Measurements from ENCODE around the gene EML4.
"Not testable (repeated sequence)": the region's sequence is repeated elsewhere in the genome, so short reads cannot be mapped to it uniquely, and the experiment has no call there.

EML4 gene

DNA sequence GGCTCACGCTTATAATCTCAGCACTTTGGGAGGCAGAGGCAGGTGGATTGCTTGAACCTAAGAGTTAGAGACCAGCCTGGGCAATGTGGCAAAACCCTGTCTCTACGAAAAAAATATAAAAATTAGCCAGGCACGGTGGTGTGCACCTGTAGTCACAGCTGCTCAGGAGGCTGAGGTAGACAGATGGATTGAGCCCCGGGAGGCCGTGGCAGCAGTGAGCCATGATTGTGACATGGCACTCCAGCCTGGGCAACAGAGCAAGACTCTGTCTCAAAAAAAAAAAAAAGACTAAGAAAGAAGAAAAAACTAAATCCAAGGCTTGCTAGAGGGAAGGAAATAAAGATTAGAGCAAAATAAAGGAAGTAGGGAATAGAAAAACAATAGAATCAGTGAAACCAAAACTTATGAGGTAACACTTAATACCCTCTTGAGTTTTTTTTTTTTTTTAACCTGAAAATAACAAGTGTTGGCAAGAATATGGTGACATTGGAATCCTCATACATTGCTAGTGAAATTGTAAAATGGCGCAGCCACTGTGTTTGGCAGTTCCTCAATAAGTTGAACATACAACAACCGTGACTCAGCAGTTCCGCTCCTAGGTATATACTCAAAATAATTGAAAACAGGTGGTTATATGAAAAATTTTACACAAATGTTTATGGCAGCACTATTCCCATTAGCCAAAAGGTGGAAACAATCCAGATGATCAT lies 85.2 kb downstream of the EML4 start:
- no peak for DNase-seq (ENCODE audit: low read depth in 2 of 2)

DNA sequence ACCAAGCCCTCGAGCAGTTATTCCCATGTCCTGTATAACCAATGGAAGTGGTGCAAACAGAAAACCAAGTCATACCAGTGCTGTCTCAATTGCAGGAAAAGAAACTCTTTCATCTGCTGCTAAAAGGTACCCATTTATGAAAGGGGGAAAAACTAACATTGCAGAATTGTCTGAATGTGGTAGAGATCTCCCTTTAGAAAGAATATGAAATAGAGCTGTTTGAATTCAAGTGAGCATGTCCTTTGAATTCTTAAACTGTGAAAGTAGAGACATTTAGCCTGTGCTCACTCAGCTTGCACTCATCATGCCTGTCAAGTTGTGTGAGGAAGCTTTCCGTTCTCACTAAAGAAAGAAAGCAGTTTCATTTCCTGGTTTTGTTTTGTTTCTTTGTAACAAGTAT lies 87.4 kb downstream of the EML4 start:
- no peak for DNase-seq (ENCODE audit: low read depth in 2 of 2)

DNA sequence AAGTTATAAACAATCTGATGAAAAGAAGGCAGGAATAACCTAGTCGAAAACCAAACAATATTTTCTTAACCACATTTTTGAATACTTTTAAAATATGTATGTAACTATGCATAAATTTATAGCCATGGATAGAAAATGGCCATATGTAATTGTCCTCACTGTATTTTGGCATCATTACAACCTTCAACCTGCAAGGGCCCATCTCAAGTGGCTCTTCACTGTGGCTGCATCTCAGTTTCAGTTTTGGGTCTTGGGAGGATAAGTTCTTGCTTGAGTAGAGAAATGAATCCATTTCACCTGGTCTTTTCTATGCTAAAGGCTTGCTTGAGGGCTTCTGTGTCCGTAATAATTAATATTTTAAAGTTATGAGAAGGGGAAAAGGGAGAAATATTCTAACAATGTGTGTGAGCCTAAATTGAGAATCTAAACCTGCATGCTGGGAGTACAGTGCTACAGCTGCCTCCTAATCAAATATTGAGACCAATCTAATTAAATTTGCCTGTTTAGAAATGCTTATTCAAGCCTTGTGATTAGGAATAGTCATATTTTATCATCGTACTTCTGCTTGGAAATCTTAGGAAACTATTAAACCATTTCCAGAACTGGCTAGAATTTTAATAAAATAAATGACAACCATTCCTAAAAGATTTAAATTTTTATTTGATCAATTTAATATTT lies 92.5 kb downstream of the EML4 start:
- no peak for DNase-seq (ENCODE audit: low read depth in 2 of 2)

DNA sequence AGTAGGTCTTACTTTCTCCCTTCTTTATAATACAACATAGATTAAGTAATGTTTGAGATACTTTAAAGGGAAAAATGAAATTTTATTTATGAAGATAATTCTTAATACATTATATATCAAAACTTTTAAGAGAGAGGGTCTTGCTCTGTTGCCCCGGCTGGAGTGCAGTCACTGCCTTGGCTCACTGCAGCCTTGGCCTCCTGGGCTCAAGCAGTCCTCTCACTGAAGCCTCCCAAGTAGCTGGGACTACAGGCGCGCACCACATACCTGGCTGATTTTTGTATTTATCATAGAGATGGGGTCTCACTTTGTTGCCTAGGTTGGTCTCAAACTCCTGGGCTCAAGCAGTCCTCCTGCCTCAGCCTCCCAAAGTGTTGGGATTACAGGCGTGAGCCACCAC lies 97.1 kb downstream of the EML4 start:
- DNase-seq (ENCODE audit: low read depth in 2 of 2) = no peak

DNA sequence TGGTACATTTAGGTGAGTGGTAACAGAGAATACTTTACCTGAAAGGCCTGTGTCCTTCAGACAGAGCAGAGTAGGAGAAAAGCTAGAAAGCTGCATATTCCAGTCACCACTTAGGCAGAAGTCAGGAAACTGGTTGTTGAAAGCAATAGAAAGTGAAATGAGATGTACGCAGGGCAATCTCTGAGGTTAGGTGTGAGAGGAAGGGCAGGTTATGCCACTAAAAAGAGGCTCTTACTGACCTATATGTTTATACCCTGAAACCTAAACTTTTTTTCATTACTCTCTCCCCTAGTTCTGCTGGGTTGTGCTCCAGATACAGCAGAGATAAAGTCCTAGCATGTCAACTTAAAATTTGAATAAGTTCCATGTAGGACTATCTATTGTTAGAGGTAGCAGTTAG lies 98.4 kb downstream of the EML4 start:
- DNase-seq (ENCODE audit: low read depth in 2 of 2) = no peak

DNA sequence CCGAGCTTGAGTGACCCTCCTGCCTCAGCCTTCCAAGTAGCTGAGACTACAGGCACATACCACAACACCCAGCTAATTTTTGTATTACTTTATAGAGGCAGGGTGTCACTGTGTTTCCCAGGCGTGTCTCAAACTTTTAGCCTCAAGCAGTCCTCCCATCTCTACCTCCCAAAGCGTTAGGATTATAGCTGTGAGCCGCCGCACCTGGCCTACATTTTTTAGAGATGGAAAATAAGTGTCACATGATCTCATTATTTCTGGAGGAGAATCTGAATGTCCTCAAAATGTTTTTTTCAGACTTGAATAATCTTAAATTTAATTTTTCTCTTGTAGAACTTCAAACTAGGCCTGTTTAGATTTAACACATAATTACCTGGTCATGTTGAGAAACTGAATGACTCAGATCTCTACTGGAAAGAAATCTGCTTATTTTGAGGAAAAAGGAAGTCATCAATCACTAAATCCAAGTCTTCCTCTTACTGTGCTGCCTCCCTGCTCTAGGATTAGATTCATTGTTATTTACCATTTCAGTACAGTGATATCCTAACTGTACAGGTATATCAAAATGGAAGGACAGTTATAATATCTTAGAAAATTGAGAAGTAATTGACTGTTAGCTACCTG lies 99.5 kb downstream of the EML4 start:
- no peak for DNase-seq (ENCODE audit: low read depth in 2 of 2)

DNA sequence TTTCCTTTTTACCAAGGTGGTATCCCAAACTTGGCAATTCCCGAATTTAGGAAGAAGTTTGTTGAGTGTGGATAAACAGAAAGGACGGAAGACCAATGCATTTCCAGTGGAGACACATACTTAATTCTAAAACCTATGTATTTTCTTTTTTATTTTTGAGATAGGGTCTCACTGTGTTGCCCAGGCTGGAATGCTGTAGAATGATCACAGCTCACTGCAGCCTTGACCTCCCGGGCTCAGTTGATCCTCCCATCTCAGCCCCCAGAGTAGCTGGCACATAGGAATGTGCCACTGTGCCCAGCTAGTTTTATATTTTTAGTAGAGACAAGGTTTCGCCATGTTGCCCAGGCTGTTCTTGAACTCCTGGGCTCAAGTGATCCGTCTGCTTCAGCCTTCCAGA lies 101.6 kb downstream of the EML4 start:
- no peak for DNase-seq (ENCODE audit: low read depth in 2 of 2)

DNA sequence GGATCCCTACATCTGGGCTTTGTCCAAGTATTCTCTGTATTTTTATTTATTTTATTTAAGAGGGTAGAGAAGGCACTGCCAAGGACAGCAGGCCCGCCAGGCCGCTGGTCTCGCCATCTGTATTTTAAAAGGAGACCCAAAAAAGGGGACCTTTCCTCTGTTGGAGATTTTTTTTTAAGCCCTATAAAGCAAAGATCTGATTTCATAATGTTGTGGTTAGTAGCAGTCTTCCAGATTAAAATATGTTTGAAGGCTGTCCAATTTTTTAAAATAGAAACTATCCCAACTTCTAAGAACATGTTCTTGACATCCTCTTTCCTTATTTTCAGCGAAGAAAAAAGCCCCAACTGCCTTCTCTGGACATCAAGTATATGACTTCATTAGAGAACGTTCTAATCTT lies 102.1 kb downstream of the EML4 start:
- not testable (repeated sequence) for DNase-seq (ENCODE audit: low read depth in 2 of 2)

DNA sequence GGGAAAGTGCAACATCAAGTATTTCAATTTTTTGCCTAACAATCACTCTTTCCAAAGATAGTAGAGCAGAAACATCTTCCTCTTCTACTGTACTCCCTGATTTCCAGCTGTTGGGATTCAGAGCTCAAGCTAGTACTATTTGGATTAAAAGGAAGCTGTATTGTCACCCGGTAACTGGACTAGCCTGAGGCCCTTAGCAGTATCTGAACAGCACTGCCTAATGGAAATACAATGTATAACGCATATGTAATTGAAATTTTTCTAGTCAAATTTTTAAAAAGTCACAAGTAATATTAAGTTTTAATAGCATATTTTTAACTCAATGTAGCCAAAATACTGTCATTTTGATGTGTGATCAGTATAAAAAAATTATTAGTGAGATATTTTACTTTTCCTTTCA lies 105.7 kb downstream of the EML4 start:
- DNase-seq (ENCODE audit: low read depth in 2 of 2) = no peak

DNA sequence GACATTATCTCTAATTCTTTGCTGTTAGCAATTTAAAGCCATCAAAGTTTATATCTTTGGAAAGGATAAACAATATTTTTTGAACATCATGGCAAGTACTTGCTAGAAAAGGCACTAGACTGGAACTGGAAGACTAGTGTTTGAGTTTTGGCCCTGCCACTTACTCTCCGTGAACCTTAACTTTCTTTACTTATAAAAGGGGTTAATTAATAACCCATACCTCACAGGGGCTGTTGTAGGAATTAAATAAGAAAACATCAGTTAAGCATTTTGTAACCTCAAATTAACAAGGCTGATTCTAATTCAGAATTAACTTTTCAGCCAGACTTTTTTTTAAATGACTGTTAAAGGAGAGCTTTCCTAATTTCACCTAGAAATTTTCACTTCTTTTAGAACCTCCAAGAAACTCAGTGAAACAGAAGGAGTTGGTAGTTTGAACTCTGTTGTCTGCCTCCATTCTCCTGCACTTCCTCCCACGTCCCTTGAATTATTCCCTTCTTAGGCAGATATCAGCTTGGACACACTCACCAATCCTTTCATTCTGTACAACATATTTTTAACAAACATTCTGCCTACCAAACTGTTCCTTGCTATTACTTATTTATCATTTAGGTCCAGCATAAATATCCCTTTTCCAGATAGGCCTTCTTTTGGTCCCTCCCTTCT lies 112.4 kb downstream of the EML4 start:
- no peak for DNase-seq (ENCODE audit: low read depth in 2 of 2)

DNA sequence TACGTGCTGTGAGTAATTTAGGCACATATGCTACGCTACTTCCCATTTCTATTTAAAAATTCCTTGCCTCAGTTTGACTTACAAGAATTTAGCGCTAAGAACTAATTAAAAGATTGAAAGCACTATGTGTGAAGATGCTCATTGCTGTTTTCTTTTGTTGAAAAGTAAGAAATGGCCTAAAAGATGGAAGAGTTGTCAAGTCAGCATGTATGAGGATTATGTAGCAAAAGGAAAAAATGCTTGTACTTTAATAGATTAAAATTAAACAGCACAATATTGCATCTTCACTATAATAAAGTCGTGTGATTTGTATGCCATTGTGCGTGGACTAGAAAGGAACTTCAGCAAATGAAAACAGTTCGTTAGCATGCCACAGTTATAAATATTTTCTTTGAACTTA lies 114.9 kb downstream of the EML4 start:
- no peak for DNase-seq (ENCODE audit: low read depth in 2 of 2)

DNA sequence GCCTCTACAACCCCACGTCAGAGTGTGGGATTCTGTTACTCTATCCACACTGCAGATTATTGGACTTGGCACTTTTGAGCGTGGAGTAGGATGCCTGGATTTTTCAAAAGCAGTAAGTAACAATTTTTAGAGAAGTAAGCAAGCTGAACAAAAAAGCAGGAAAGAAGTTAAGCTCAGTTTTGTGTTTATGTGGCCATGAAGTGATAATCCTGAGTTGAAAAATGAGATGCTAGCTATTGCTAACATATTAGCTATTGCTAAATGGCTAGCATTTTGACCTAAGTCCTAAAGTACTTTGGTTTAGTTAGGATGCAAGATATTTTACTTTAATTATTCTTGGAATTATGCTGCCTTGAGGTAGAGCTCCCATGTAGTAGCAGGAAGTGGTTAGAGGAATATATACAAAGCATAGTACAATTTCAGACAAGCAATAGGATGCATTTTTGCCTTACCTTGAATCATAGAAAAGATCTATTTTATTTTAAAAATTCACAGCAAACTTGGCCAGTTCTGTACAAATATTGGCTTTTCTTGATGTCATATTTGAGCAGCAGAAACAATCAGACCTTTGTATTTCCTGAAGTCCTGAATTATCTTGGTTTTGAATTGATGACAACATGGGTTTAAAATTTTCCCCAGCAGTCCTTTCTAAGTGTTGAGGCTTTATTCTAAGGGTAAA lies 117.3 kb downstream of the EML4 start:
- no peak for DNase-seq (ENCODE audit: low read depth in 2 of 2)

DNA sequence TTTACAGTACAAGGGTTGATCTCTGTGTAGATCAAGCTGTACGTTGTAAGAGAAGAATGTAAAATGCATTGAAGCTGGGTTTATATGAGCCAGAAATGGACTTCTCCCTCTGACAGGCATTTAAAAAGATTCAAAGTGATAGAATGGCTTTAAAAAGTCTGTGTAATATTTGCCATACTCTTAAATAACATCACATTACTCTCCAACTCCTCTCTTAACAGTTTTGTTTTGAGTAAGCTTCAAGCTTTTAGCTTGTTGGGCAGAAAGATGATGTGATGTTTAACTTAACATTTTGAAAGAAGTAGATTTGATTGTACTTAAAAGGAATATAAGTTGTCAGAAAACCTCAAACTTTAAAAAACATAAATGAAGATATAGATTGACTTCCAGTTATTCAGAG lies 119.7 kb downstream of the EML4 start:
- DNase-seq (ENCODE audit: low read depth in 2 of 2) = no peak

DNA sequence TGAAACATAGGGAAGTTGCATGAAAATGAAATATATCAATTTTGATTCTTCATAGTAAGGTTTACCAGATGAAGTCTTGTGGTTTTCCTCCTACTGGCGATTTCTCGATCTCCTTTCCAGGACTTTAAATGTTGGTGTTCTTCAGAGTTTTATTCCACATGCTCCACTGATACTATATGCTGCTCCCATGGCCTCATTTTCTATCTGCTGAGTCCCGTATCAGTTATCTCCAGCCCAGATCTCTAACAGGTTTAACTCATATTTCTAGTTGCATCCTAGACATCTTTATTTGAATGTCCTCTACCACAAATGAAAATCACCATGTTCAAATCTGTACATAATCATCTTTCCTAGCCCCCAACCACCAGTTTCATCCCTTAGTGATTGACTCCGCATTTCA lies 120.1 kb downstream of the EML4 start:
- DNase-seq (ENCODE audit: low read depth in 2 of 2) = no peak

DNA sequence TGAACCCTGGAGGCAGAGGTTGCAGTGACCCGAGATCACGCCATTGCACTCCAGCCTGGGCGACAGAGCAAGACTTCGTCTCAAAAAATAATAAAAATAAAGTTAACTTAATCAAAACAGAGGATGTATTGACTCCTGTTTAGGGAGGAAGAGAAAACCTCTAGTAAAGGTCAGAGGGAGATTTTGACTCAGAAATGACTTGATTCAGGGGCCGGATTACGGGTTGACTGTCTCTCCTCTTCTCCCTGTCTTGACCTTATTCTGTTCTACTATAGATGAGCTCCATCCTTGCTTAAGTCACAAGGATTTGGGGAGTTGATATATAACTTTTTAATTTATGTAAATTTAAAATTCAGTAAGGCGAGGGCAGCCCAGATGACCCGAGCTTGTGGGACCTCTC lies 120.9 kb downstream of the EML4 start:
- no peak for DNase-seq (ENCODE audit: low read depth in 2 of 2)

DNA sequence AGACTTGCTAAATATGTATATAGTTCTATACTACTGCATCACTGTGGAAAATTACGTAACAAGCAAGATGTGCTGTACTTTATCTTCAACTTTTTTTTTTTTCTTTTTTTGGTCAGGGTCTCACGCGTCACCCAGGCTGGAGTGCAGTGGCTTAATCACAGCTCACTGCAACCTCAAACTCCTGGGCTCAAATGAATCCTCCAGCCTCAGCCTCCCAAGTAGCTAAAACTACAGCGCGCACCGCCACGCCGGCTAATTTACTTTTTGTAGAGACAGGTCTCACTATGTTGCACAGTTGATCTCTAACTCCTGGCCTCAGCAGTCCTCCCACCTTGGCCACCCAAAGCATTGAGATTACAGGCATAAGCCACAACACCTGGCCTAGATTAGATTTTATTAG lies 123.9 kb downstream of the EML4 start:
- no peak for DNase-seq (ENCODE audit: low read depth in 2 of 2)

DNA sequence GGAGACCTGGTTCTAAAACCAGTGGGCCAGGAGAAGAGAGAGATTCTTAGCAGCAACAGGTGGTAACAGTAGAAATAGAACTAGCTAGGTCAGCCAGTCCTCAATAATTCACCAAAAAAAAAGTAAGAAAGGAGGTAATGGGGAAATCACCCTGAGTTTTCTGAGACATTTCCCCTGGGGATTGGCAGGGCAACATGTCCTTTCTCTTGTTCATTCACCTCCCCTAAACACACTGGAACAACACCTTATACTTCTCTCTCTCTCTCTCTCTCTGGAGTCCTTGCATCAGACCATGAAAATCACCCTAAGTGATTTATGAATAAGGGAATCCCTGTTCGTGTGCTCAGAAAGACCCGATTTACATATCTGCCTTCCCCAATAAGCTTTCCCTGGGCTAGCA lies 127.1 kb downstream of the EML4 start:
- no peak for DNase-seq (ENCODE audit: low read depth in 2 of 2)

DNA sequence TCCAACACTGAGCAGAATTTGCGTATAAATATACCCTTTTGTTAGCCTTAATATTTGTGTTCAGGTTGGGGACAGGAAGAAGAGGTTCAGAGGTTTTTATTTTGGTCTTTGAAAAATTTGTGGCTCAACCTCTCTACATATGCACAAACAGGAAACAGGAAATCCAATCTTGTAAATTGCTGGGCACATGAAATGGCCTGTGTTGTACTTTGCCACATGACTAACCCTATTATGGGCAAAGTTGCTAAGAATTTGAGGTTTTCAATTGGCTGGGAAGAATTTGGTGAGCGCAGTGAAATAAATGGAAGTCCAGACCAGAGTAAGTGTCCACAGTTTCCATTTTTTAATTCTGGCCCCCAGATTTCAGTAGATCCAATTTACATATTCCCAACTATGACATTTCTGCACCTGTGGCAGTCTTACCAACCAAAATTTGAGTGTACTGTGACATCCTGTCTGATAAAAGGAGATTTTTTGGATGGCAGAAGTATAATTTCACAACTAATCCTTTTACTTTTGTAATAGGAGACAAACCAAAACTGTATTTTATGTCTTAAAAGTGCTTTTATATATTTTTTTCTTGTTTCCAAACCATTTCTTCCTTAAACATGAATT lies 128.3 kb downstream of the EML4 start:
- no peak for DNase-seq (ENCODE audit: low read depth in 2 of 2)

DNA sequence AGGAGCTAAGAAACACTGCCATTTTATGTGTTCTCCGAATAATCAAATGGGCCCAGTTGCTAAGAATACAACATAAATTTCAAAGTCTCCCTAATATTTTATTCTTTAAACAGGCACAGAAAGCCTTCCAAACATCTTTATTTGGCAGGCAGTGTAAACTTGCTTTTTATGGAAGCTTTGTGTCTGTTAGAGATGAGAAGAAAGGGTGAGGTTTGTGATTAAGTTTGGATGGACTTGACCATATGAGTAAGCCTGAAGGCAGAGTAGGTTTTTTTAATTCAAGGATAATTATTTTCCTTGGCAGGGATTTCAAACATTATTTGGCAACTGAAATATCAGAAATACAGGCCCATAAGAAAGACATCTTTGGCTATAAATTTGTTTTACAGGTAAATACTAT lies 129.0 kb downstream of the EML4 start:
- no peak for DNase-seq (ENCODE audit: low read depth in 2 of 2)

DNA sequence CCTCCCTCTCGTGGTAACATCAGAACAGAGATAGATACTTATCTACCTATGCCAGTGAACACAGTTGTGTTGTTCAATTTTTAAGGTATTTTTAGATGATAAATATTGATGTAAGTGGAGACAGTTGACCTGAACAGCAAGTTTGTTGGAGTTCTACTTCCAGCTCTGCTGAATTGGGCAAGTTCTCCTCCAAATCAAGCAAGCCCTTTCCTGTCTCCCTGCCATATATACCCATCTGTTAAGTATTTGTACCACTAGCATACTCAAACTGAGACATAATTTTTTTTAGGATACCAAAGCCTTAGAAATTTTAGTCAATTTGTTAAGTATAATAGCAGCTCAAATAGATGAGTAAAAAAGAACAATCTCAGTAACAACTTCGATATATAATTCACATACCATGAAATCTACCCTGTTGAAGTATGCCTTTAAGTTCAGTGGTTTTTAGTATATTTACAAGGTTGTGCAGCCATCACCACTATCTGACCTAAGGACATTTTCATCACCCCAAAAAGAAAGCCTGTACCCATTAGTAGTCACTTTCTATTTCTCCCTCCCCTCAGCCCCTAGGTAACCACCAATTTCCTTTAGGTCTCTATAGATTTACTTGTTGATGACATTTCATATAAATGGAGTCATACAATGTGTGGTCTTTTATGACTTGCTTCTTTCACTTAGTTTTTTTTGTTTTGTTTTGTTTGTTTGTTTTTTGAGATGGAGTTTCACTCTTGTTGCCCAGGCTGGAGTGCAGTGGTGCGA lies 130.0 kb downstream of the EML4 start:
- DNase-seq (ENCODE audit: low read depth in 2 of 2) = no peak

DNA sequence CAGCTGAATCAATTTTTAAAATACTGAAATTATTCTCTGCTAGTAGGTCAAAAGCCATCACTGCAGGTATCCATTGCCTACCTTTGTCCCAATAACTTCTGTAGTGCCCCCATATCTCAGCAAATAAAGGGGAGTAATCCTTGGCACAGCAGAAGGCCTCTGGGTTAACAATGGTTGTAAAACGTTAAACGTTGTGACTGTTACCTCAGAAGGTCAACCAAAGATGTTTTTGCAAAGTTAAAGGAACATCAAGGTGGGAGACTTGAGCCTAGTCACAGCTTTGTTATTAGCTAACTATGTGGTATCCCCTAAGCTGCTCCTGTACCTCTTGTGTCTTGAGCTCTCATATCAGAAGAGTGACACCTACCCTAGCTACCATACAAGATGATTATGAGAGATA lies 131.4 kb downstream of the EML4 start:
- no peak for DNase-seq (ENCODE audit: low read depth in 2 of 2)
